GM19328 (cell line): Measurements from ENCODE around the gene VTI1A.

Experiments
- ATAC-seq: cut with Tn5 transposase; IDR thresholded peaks from one replicate; pipeline ENCODE4 v1.9.1; 2021; ENCODE audit warnings: mild to moderate bottlenecking, moderate library complexity; ENCODE audit not compliant: unreplicated experiment

Gene VTI1A

GRCh38 chr10:112503643-112504042, 56.6 kb downstream of the VTI1A start:
- no peak for ATAC-seq

GRCh38 chr10:112507046-112507445, 60.0 kb downstream of the VTI1A start:
- no peak for ATAC-seq

- no peak for ATAC-seq
Observed at GRCh38 chr10:112507988-112508387, 61.0 kb downstream of the VTI1A start.

GRCh38 chr10:112509558-112510291, 62.7 kb downstream of the VTI1A start:
- ATAC-seq: no peak

GRCh38 chr10:112510384-112510783, 63.4 kb downstream of the VTI1A start:
- no peak for ATAC-seq

- ATAC-seq: no peak
Observed at GRCh38 chr10:112512294-112512693, 65.3 kb downstream of the VTI1A start.

GRCh38 chr10:112515126-112515525, 68.1 kb downstream of the VTI1A start:
- ATAC-seq: no peak

GRCh38 chr10:112515852-112516251, 68.8 kb downstream of the VTI1A start:
- ATAC-seq: no peak

- no peak for ATAC-seq
Observed at GRCh38 chr10:112517451-112517862, 70.4 kb downstream of the VTI1A start.

- no peak for ATAC-seq
Observed at GRCh38 chr10:112519133-112519761, 72.2 kb downstream of the VTI1A start.

GRCh38 chr10:112520914-112521313, 73.9 kb downstream of the VTI1A start:
- ATAC-seq: no peak

- no peak for ATAC-seq
Observed at GRCh38 chr10:112524641-112525040, 77.6 kb downstream of the VTI1A start.

- ATAC-seq: no peak
Observed at GRCh38 chr10:112525200-112525599, 78.2 kb downstream of the VTI1A start.

GRCh38 chr10:112526139-112526538, 79.1 kb downstream of the VTI1A start:
- ATAC-seq: no peak

GRCh38 chr10:112526906-112527305, 79.9 kb downstream of the VTI1A start:
- ATAC-seq: no peak

- no peak for ATAC-seq
Observed at GRCh38 chr10:112528235-112528634, 81.2 kb downstream of the VTI1A start.

GRCh38 chr10:112531421-112531820, 84.4 kb downstream of the VTI1A start:
- no peak for ATAC-seq

GRCh38 chr10:112532189-112532588, 85.2 kb downstream of the VTI1A start:
- peak; percentile 98 for ATAC-seq

GRCh38 chr10:112532956-112533355, 85.9 kb downstream of the VTI1A start:
- no peak for ATAC-seq

- no peak for ATAC-seq
Observed at GRCh38 chr10:112533916-112534315, 86.9 kb downstream of the VTI1A start.

- peak; percentile 41 for ATAC-seq
Observed at GRCh38 chr10:112535531-112535951, 88.5 kb downstream of the VTI1A start.

GRCh38 chr10:112536663-112537062, 89.6 kb downstream of the VTI1A start:
- ATAC-seq: no peak

- no peak for ATAC-seq
Observed at GRCh38 chr10:112538168-112538567, 91.2 kb downstream of the VTI1A start.
